T-cell (primary cell): ENCODE measurements around the gene ATR. TPM values are rescaled to one million over a fixed set of nuclear protein-coding genes. Genes with fewer than 3 reads are reported as not detected.
"Not testable (repeated sequence)": the region's sequence is repeated elsewhere in the genome, so short reads cannot be mapped to it uniquely, and the experiment has no call there.

ENCODE experiments used
- ATAC-seq, 4 experiments: fragments of 200-7000 bp in 3 of 4; fragments of 150-1000 bp in 1 of 4; cut with Tn5 transposase; replicated peaks in 1 of 4; 1 replicate in 3 of 4; 2 replicates in 1 of 4; pipeline ENCODE4 v1.10.0; 2021; ENCODE audit warnings: moderate library complexity in 3 of 4, mild to moderate bottlenecking in 2 of 4, moderate number of reproducible peaks in 1 of 4
- CTCF ChIA-PET, 2 donors: fragments of 300-600 bp; sonication (Branson Sonifier 250); formaldehyde crosslinking; loops; one replicate each; lab custom pipeline; 2022; ENCODE audit warnings: antibody characterized with exemption in 2 of 2; lab: Charles Lee
- POLR2A ChIA-PET, 2 donors: fragments of 300-600 bp; sonication (Branson Sonifier 250); formaldehyde crosslinking; loops; one replicate each; lab custom pipeline; 2022; ENCODE audit warnings: antibody characterized with exemption in 2 of 2; lab: Charles Lee
- DNase-seq, 35 experiments: peaks; one replicate each; pipeline versions ENCODE4 v3.0.0 to v3.0.0-alpha.2; 2013 to 2023
- H3K27ac ChIP-seq: one replicate; pipeline ENCODE4 v1.5.1; 2013; ENCODE audit warnings: low read length
- H3K27me3 ChIP-seq, 2 experiments: replicated peaks in 1 of 2; 1 replicate in 1 of 2; 2 replicates in 1 of 2; pipeline versions ENCODE4 v1.6.1 to v1.7.0; 2013; ENCODE audit warnings: low read length in 1 of 2, mixed read lengths in 1 of 2; ENCODE audit not compliant: control insufficient read depth in 2 of 2, insufficient read depth in 2 of 2; ENCODE audit errors: extremely low read depth in 1 of 2
- H3K36me3 ChIP-seq, 2 donors: 1 replicate in 1 of 2; 2 replicates in 1 of 2; pipeline versions ENCODE4 v1.6.1 to v1.7.0; 2013; ENCODE audit warnings: low read length in 1 of 2; ENCODE audit not compliant: control insufficient read depth in 2 of 2, insufficient read depth in 1 of 2; ENCODE audit errors: extremely low read depth in 1 of 2
- H3K4me1 ChIP-seq, 2 experiments: 1 replicate in 1 of 2; 2 replicates in 1 of 2; pipeline versions ENCODE4 v1.6.1 to v1.7.0; 2013; ENCODE audit warnings: low read length in 2 of 2, mixed read lengths in 1 of 2; ENCODE audit not compliant: insufficient read depth in 2 of 2, control insufficient read depth in 1 of 2; ENCODE audit errors: extremely low read depth in 1 of 2
- H3K4me3 ChIP-seq, 2 donors: 1 replicate in 1 of 2; 2 replicates in 1 of 2; pipeline versions ENCODE4 v1.5.1 to v1.7.0; 2013; ENCODE audit warnings: mild to moderate bottlenecking in 2 of 2, low read length in 1 of 2, moderate library complexity in 1 of 2; ENCODE audit not compliant: control insufficient read depth in 1 of 2; ENCODE audit errors: extremely low read depth in 1 of 2
- H3K9me3 ChIP-seq: 2 replicates; pipeline ENCODE4 v1.7.0; 2013
- H3K27ac Mint-ChIP-seq, 2 donors: one replicate each; pipeline ENCODE4 v1.8.0; 2020 to 2021; ENCODE audit warnings: mild to moderate bottlenecking in 2 of 2, mixed read lengths in 2 of 2
- H3K27me3 Mint-ChIP-seq, 2 donors: one replicate each; pipeline ENCODE4 v1.8.0; 2021 to 2022; ENCODE audit warnings: mixed read lengths in 2 of 2
- H3K36me3 Mint-ChIP-seq: one replicate; pipeline ENCODE4 v1.8.0; 2021; ENCODE audit warnings: mixed read lengths
- H3K4me1 Mint-ChIP-seq, 3 donors: one replicate each; pipeline ENCODE4 v1.8.0; 2020 to 2022; ENCODE audit warnings: mixed read lengths in 3 of 3, mild to moderate bottlenecking in 1 of 3
- H3K4me3 Mint-ChIP-seq, 3 donors: one replicate each; pipeline ENCODE4 v1.8.0; 2020 to 2022; ENCODE audit warnings: mild to moderate bottlenecking in 3 of 3, mixed read lengths in 3 of 3, moderate library complexity in 3 of 3
- H3K9me3 Mint-ChIP-seq, 3 donors: one replicate each; pipeline ENCODE4 v1.8.0; 2020 to 2022; ENCODE audit warnings: mixed read lengths in 3 of 3
- WGBS: methylation state at CpG from one replicate; pipeline ENCODE4 v1.1.5; 2013; ENCODE audit warnings: missing lambda C conversion rate; ENCODE audit not compliant: insufficient coverage; 5-methylcytosine and 5-hydroxymethylcytosine counted together
- total RNA-seq, 35 experiments: library from RNA in 6 of 35; stranded (reverse) in 6 of 35; fragments of 120-200 nt in 1 of 35; gene quantifications; one replicate each; pipeline versions ENCODE4 v1.2.1 to v1.2.4 and lab custom pipeline; 2013 to 2026

Gene ATR
- total RNA-seq, 5 donors from 2014 or later (not counting 1 experiment from before 2014, with no cell fraction given): 32.8 to 40.9 (median 36.3) TPM

GRCh38 chr3:142447301-142447851 lies 131.2 kb downstream of the ATR start:
- Histone ChIP-seq H3K9me3 (no peaks in the 10 kb centered on the region), H3K27me3 (peaks cover 0 to 3% of the 10 kb centered on the region in 2 experiments), H3K4me1 (peaks cover 15 to 16% of the 10 kb centered on the region in 2 experiments), H3K27ac (peak overlapping the region; percentile 97), H3K36me3 (peaks cover 0 to 14% of the 10 kb centered on the region in 2 donors), H3K4me3 (peak overlapping the region; percentile 91 to 100)
- peaks cover 18% of the 10 kb centered on the region for H3K36me3 Mint-ChIP-seq
- ChIA-PET CTCF (no interaction called here), POLR2A (interaction anchor here (0.6 to 1.4 kb wide), 5 partner anchors 131 to 1527 kb away, joined by 3 to 5 read pairs (median 4); partner anchors contain the start of gene ATR (in 1 of the 2))
- ATAC-seq: peak; percentile 43 to 59 (median 49)
- H3K4me1 Mint-ChIP-seq: peaks cover 50 to 59% (median 51%) of the 10 kb centered on the region in 3 donors
- peak in 34 of 35 experiments; percentile 4 to 58 (median 30) for DNase-seq
- no peaks in the 10 kb centered on the region for H3K9me3 Mint-ChIP-seq
- no peaks in the 10 kb centered on the region for H3K27me3 Mint-ChIP-seq
- peak overlapping the region; percentile 99 for H3K27ac Mint-ChIP-seq
- H3K4me3 Mint-ChIP-seq: peak overlapping the region; percentile 99 to 100 (median 99)
- 0% methylated on average over 32 of the region's 35 CpGs for WGBS

DNA sequence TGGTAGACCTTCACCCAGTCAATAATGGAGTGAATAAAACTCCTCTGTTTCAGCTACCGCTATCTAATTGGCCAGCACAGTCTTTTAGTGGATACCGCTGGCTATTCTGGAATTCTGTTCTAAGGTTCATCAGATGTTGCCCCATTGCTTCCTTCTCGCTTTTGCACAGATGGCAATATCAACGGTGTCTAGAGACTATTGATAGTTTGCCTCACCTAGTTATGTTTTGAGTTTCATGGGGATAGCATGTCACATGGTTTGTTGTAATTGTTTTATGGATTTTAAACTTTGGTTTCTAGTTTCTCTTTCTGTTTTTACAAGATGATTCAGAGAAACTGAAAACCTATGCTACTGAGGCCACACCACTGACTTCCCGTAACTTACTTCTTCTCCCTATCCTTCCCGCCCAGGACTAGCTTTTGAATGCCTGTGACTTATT lies 132.7 kb downstream of the ATR start:
- peak overlapping the region; percentile 97 for H3K27ac ChIP-seq
- ChIA-PET POLR2A (interaction anchor here (0.5 to 1.2 kb wide), 3 partner anchors 18 to 721 kb away, joined by 3 to 5 read pairs (median 3); no protein-coding TSS in a partner anchor), CTCF (interaction anchor here in 1 of 2 donors (0.6 kb wide), 1 partner anchor 18 kb away, joined by 4 read pairs; no protein-coding TSS in a partner anchor)
- peaks cover 15 to 18% of the 10 kb centered on the region in 2 experiments for H3K4me1 ChIP-seq
- peaks cover 15% of the 10 kb centered on the region for H3K36me3 Mint-ChIP-seq
- H3K27ac Mint-ChIP-seq: peak overlapping the region; percentile 87 to 99
- H3K27me3 ChIP-seq: peaks cover 0 to 3% of the 10 kb centered on the region in 2 experiments
- H3K4me1 Mint-ChIP-seq: peaks cover 64 to 74% (median 67%) of the 10 kb centered on the region in 3 donors
- peaks cover 0 to 4% of the 10 kb centered on the region in 2 donors for H3K36me3 ChIP-seq
- peak overlapping the region in 1 of 2 donors; percentile 91 for H3K4me3 ChIP-seq
- H3K9me3 ChIP-seq: no peaks in the 10 kb centered on the region
- peak overlapping the region; percentile 99 to 100 (median 99) for H3K4me3 Mint-ChIP-seq
- ATAC-seq (no peak), DNase-seq (peak in 1 of 35 experiments; percentile 35)
- H3K9me3 Mint-ChIP-seq: no peaks in the 10 kb centered on the region
- WGBS: 32% methylated on average over 6 of the region's 6 CpGs
- H3K27me3 Mint-ChIP-seq: no peaks in the 10 kb centered on the region

DNA sequence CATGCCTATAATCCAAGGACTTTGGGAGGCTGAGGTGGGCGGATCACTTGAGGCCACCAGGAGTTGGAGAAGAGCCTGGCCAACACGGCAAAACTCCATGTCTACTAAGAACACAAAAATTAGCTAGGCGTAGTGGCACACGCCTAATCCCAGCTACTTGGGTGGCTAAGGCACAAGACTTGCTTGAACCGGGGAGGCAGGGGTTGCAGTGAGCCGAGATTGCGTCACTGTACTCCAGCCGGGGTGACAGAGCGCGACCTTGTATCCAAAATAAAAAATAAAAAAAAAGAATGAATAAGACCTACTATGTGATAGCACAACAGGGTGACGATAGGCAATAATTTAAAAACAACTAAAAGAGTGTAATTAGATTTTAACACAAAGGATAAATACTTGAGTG lies 134.2 kb downstream of the ATR start:
- Mint-ChIP-seq H3K9me3 (no peaks in the 10 kb centered on the region), H3K4me1 (peaks cover 72 to 88% (median 78%) of the 10 kb centered on the region in 3 donors), H3K4me3 (peak overlapping the region in 1 of 3 donors; percentile 99), H3K27me3 (no peaks in the 10 kb centered on the region), H3K27ac (no peak overlapping the region), H3K36me3 (peaks cover 9% of the 10 kb centered on the region)
- Histone ChIP-seq H3K36me3 (no peaks in the 10 kb centered on the region), H3K4me1 (peaks cover 15 to 24% of the 10 kb centered on the region in 2 experiments), H3K4me3 (no peak overlapping the region), H3K27ac (no peak overlapping the region), H3K27me3 (peaks cover 0 to 3% of the 10 kb centered on the region in 2 experiments), H3K9me3 (no peaks in the 10 kb centered on the region)
- POLR2A ChIA-PET: interaction anchor here in 1 of 2 donors (0.5 kb wide), 1 partner anchor 50 kb away, joined by 3 read pairs; no protein-coding TSS in a partner anchor
- ATAC-seq (no peak), DNase-seq (no peak)
- WGBS: 95% methylated on average over 3 of the region's 11 CpGs
- CTCF ChIA-PET: no interaction called here

DNA sequence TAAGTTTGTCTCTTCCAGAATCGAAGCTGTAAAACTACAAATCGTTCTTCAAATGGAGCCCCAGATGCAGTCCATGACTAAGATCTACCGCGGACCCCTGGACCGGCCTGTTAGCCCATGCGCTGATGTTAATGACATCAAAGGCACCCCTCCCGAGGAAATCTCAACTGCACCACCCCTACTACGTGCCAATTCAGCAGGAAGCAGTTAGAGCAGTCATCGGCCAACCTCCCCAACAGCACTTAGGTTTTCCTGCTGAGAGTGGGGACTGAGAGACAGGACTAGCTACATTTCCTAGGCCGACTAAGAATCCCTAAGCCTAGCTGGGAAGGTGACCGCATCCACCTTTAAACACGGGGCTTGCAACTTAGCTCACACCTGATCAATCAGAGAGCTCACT lies 135.5 kb downstream of the ATR start:
- ATAC-seq, H3K4me3 ChIP-seq, H3K36me3 ChIP-seq, DNase-seq, H3K9me3 ChIP-seq, CTCF ChIA-PET, H3K4me3 Mint-ChIP-seq, H3K9me3 Mint-ChIP-seq, H3K27ac ChIP-seq, H3K27me3 ChIP-seq, H3K36me3 Mint-ChIP-seq, H3K27me3 Mint-ChIP-seq: not testable (repeated sequence)
- WGBS: 98% methylated on average over 5 of the region's 12 CpGs
- Mint-ChIP-seq H3K27ac (peak overlapping the region in 1 of 2 donors; percentile 28), H3K4me1 (peaks cover 80 to 91% (median 83%) of the 10 kb centered on the region in 3 donors)
- POLR2A ChIA-PET: interaction anchor here in 1 of 2 donors (0.6 kb wide), 1 partner anchor 101 kb away, joined by 6 read pairs; no protein-coding TSS in a partner anchor
- H3K4me1 ChIP-seq: peaks cover 11 to 26% of the 10 kb centered on the region in 2 experiments

DNA sequence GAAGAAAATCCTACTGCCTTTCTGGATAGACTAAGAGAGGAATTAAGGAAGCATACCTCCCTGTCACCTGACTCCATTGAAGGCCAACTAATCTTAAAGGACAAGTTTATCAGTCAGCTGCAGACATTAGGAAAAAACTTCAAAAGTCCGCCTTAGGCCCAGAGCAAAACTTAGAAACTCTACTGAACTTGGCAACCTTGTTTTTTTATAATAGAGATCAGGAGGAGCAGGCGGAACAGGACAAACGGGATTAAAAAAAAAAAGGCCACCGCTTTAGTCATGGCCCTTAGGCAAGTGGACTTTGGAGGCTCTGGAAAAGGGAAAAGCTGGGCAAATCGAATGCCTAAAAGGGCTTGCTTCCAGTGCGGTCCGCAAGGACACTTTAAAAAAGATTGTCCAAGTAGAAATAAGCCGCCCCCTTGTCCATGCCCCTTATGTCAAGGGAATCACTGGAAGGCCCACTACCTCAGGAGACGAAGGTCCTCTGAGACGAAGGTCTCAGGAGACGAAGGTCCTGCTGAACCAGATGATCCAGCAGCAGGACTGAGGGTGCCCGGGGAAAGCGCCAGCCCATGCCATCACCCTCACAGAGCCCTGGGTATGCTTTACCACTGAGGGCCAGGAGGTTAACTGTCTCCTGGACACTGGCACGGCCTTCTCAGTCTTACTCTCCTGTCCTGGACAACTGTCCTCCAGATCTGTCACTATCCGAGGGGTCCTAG lies 138.9 kb downstream of the ATR start:
- ATAC-seq, H3K9me3 ChIP-seq, DNase-seq, H3K4me3 ChIP-seq, H3K36me3 ChIP-seq, H3K27ac ChIP-seq, H3K9me3 Mint-ChIP-seq, H3K27me3 ChIP-seq, H3K4me3 Mint-ChIP-seq, CTCF ChIA-PET, POLR2A ChIA-PET, H3K27me3 Mint-ChIP-seq: not testable (repeated sequence)
- Mint-ChIP-seq H3K36me3 (peaks cover 15% of the 10 kb centered on the region), H3K4me1 (peaks cover 72 to 77% (median 75%) of the 10 kb centered on the region in 3 donors), H3K27ac (peak overlapping the region in 1 of 2 donors; percentile 1)
- WGBS: 97% methylated on average over 9 of the region's 15 CpGs
- H3K4me1 ChIP-seq: peaks cover 0 to 23% of the 10 kb centered on the region in 2 experiments

DNA sequence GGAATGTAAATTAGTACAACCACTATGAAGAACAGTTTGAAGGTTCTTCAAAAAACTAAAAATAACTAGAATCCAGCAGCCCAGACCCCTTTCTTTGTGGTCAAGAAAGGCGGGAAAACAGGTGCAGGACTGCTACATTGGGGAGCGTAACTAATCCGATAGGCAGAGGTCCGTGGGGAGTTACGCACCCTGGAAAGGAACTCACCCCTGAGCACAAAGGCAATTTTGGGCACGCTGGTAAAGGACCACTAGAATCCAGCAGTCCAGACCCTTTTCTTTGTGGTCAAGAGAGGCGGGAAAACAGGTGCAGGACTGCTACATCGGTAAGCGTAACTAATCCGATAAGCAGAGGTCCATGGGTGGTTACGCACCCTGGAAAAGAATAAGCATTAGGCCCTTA lies 140.4 kb downstream of the ATR start:
- H3K4me3 ChIP-seq, H3K27me3 Mint-ChIP-seq, ATAC-seq, H3K27ac ChIP-seq, CTCF ChIA-PET, H3K27me3 ChIP-seq, POLR2A ChIA-PET, H3K36me3 ChIP-seq, H3K9me3 ChIP-seq, DNase-seq, H3K4me3 Mint-ChIP-seq, H3K27ac Mint-ChIP-seq, H3K9me3 Mint-ChIP-seq: not testable (repeated sequence)
- Mint-ChIP-seq H3K4me1 (peaks cover 61 to 66% (median 64%) of the 10 kb centered on the region in 3 donors), H3K36me3 (peaks cover 12% of the 10 kb centered on the region)
- H3K4me1 ChIP-seq: peaks cover 0 to 13% of the 10 kb centered on the region in 2 experiments
- 97% methylated on average over 8 of the region's 11 CpGs for WGBS
